B cell (primary cell): Measurements from ENCODE around the gene TEAD1.

Source experiments
- EZH2 ChIP-seq: IDR thresholded peaks from 2 replicates; pipeline ENCODE4 v1.6.1; 2012; ENCODE audit warnings: borderline replicate concordance, low read depth, mild to moderate bottlenecking, moderate library complexity, low read length; ENCODE audit not compliant: insufficient read depth, poor library complexity, severe bottlenecking
- TF ChIP-seq, protein P1 (sequence below): fragments of 200-600 bp; IDR thresholded peaks from one replicate; pipeline ENCODE4 v1.8.0; 2022; ENCODE audit warnings: antibody characterized with exemption, mild to moderate bottlenecking

DNA sequence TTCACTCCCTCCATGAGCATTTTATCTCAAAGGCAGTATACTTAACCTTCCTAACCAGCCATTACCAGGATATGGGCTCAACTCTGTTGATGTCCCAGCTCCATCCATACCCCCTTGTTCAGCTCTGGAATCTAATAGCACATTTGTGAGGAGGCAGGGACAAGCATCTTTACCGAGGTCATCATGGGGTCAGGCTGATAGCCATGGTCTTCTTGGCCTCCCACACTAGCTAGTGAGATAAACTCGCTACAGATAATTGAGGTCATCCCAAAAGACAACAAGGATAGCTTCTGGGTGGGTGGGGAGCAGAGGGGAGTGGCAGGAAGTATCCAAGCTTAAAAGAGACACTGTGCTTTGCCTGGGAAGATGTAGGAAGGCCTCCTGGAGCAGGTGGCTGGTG lies 193.3 kb downstream of the TEAD1 start:
- TF ChIP-seq, protein P1, sequence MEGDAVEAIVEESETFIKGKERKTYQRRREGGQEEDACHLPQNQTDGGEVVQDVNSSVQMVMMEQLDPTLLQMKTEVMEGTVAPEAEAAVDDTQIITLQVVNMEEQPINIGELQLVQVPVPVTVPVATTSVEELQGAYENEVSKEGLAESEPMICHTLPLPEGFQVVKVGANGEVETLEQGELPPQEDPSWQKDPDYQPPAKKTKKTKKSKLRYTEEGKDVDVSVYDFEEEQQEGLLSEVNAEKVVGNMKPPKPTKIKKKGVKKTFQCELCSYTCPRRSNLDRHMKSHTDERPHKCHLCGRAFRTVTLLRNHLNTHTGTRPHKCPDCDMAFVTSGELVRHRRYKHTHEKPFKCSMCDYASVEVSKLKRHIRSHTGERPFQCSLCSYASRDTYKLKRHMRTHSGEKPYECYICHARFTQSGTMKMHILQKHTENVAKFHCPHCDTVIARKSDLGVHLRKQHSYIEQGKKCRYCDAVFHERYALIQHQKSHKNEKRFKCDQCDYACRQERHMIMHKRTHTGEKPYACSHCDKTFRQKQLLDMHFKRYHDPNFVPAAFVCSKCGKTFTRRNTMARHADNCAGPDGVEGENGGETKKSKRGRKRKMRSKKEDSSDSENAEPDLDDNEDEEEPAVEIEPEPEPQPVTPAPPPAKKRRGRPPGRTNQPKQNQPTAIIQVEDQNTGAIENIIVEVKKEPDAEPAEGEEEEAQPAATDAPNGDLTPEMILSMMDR, result no peak
- no peak for TF ChIP-seq EZH2
